HFFc6 (cell line): ENCODE data around the gene CARMIL1. TPM values are rescaled to one million over a fixed set of nuclear protein-coding genes. Genes with fewer than 3 reads are reported as not detected.
A peak's percentile ranks its signal among the peaks of the same experiment; 100 is the strongest.

Source experiments
- DNase-seq: peaks from one replicate; pipeline ENCODE4 v3.0.0-alpha.2; 2018
- H3K27ac Mint-ChIP-seq: 2 replicates; pipeline ENCODE4 v1.8.0; 2020; ENCODE audit warnings: mild to moderate bottlenecking, mixed read lengths
- H3K27me3 Mint-ChIP-seq: 2 replicates; pipeline ENCODE4 v1.8.0; 2021; ENCODE audit warnings: mild to moderate bottlenecking, moderate library complexity, mixed read lengths; ENCODE audit not compliant: insufficient read depth
- H3K36me3 Mint-ChIP-seq: 2 replicates; pipeline ENCODE4 v1.8.0; 2021; ENCODE audit warnings: low read depth, mixed read lengths
- H3K4me1 Mint-ChIP-seq: 2 replicates; pipeline ENCODE4 v1.8.0; 2020; ENCODE audit warnings: low read depth, mixed read lengths
- H3K4me3 Mint-ChIP-seq: 2 replicates; pipeline ENCODE4 v1.8.0; 2020; ENCODE audit warnings: mild to moderate bottlenecking, moderate library complexity, mixed read lengths
- H3K9me3 Mint-ChIP-seq: 2 replicates; pipeline ENCODE4 v1.8.0; 2020; ENCODE audit warnings: mild to moderate bottlenecking, mixed read lengths
- CTCF ChIP-seq: fragments of 200-600 bp; sonication (generic); IDR thresholded peaks from 2 replicates; pipeline ENCODE4 v1.5.0; 2021; ENCODE audit warnings: antibody characterized with exemption, mild to moderate bottlenecking
- total RNA-seq, 6 experiments: library from RNA; stranded (reverse); fragmentation: NEBNext Ultra II Directional; extraction: Animal tissue kit (Norgen Biotek cat#: 25700); gene quantifications; 2 replicates in 1 of 6; 3 replicates in 5 of 6; pipeline ENCODE4 v1.2.3, GENCODE V29; 2021

Gene CARMIL1
- total RNA-seq, 6 experiments from 2014 or later = 12.2 to 15.6 (median 13.7) TPM

GRCh38 chr6:25239059-25239458, 40.1 kb upstream of the CARMIL1 start:
- no peak overlapping the region for H3K27ac Mint-ChIP-seq
- H3K27me3 Mint-ChIP-seq = peaks cover 5% of the 10 kb centered on the region; the same call in 1 of the 2 replicates

GRCh38 chr6:25239498-25239897, 39.7 kb upstream of the CARMIL1 start:
- TF ChIP-seq CTCF = no peak
- Mint-ChIP-seq H3K9me3 (no peaks in the 10 kb centered on the region), H3K4me1 (peaks cover 10% of the 10 kb centered on the region)

More at GRCh38 chr6:25239059-25239458, 40.1 kb upstream of the CARMIL1 start:
- Mint-ChIP-seq H3K36me3 (no peaks in the 10 kb centered on the region), H3K9me3 (no peaks in the 10 kb centered on the region), H3K4me3 (no peak overlapping the region), H3K4me1 (peaks cover 10% of the 10 kb centered on the region)
- TF ChIP-seq CTCF = no peak
- DNase-seq = no peak

DNA sequence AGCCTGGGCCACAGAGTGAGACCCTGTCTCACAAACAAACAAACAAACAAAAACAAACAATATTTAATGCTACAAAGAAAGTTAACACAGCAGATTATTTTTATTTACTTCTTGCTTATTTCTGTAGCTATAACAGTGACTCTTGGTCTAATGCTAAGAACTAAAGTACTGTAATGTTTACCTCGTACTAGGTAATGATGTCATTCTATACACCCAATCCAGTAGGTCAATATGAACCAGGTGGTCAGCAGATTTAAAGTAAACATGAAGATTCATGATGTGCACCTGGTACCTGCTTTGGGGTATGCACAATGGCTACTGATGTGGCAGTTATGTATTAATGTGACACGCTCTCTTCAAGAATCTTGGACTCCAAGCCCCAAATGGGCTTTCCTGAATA, 36.6 kb upstream of the CARMIL1 start:
- H3K9me3 Mint-ChIP-seq = no peaks in the 10 kb centered on the region
- no peaks in the 10 kb centered on the region for H3K36me3 Mint-ChIP-seq
- DNase-seq = no peak
- H3K4me1 Mint-ChIP-seq = peaks cover 8% of the 10 kb centered on the region
- no peak for TF ChIP-seq CTCF
- H3K4me3 Mint-ChIP-seq = no peak overlapping the region
- H3K27ac Mint-ChIP-seq = no peak overlapping the region
- no peaks in the 10 kb centered on the region for H3K27me3 Mint-ChIP-seq

More at GRCh38 chr6:25239498-25239897, 39.7 kb upstream of the CARMIL1 start:
- no peak overlapping the region for H3K27ac Mint-ChIP-seq
- no peak for DNase-seq
- peaks cover 5% of the 10 kb centered on the region; the same call in 1 of the 2 replicates for H3K27me3 Mint-ChIP-seq
- no peak overlapping the region for H3K4me3 Mint-ChIP-seq
- no peaks in the 10 kb centered on the region for H3K36me3 Mint-ChIP-seq

GRCh38 chr6:25244865-25245264, 34.3 kb upstream of the CARMIL1 start:
- DNase-seq = no peak
- H3K4me1 Mint-ChIP-seq = peaks cover 18% of the 10 kb centered on the region
- no peaks in the 10 kb centered on the region for H3K36me3 Mint-ChIP-seq
- no peaks in the 10 kb centered on the region for H3K27me3 Mint-ChIP-seq
- no peaks in the 10 kb centered on the region for H3K9me3 Mint-ChIP-seq
- H3K4me3 Mint-ChIP-seq = no peak overlapping the region
- TF ChIP-seq CTCF = no peak
- no peak overlapping the region for H3K27ac Mint-ChIP-seq

GRCh38 chr6:25248123-25248522, 31.1 kb upstream of the CARMIL1 start:
- Mint-ChIP-seq H3K27me3 (no peaks in the 10 kb centered on the region), H3K27ac (peak overlapping the region; percentile 62), H3K4me1 (peaks cover 32% of the 10 kb centered on the region), H3K9me3 (no peaks in the 10 kb centered on the region), H3K36me3 (no peaks in the 10 kb centered on the region), H3K4me3 (no peak overlapping the region)
- TF ChIP-seq CTCF = no peak
- peak; percentile 76 for DNase-seq

- Mint-ChIP-seq H3K27ac (no peak overlapping the region), H3K4me1 (peaks cover 32% of the 10 kb centered on the region), H3K36me3 (no peaks in the 10 kb centered on the region), H3K4me3 (no peak overlapping the region), H3K27me3 (no peaks in the 10 kb centered on the region), H3K9me3 (no peaks in the 10 kb centered on the region)
- DNase-seq = no peak
- no peak for TF ChIP-seq CTCF
These were observed 30.0 kb upstream of the CARMIL1 start for GRCh38 chr6:25249133-25249532.
